GM12874 (cell line): ENCODE data around the gene KPTN.

Source experiments
- CTCF ChIP-seq: IDR thresholded peaks from 2 replicates; pipeline ENCODE4 v1.5.1; 2011; ENCODE audit warnings: low read depth, mild to moderate bottlenecking, control low read depth, low read length, moderate library complexity; ENCODE audit not compliant: insufficient read depth

Gene KPTN

GRCh38 chr19:47456721-47457474 is 27.1 kb downstream of the KPTN start:
- no peak for TF ChIP-seq CTCF

GRCh38 chr19:47450478-47450877 is 33.5 kb downstream of the KPTN start:
- no peak for TF ChIP-seq CTCF

GRCh38 chr19:47448360-47448727 is 35.7 kb downstream of the KPTN start:
- TF ChIP-seq CTCF, result no peak

- TF ChIP-seq CTCF, result no peak
Observed at GRCh38 chr19:47447470-47448359, 36.3 kb downstream of the KPTN start.

GRCh38 chr19:47446534-47447469 is 37.2 kb downstream of the KPTN start:
- no peak for TF ChIP-seq CTCF

- no peak for TF ChIP-seq CTCF
Observed at GRCh38 chr19:47445937-47446402, 38.0 kb downstream of the KPTN start.
